C4-2B (cell line): ENCODE data around the gene RPSA.

ENCODE experiments used
- ZFX ChIP-seq: fragments of 450-650 bp; IDR thresholded peaks from 2 replicates; pipeline ENCODE4 v1.6.1; 2017
- TF ChIP-seq, protein P1 (sequence below): fragments of 450-650 bp; conservative IDR thresholded peaks from 2 replicates; pipeline ENCODE4 v1.5.1; 2017; ENCODE audit warnings: mild to moderate bottlenecking

DNA sequence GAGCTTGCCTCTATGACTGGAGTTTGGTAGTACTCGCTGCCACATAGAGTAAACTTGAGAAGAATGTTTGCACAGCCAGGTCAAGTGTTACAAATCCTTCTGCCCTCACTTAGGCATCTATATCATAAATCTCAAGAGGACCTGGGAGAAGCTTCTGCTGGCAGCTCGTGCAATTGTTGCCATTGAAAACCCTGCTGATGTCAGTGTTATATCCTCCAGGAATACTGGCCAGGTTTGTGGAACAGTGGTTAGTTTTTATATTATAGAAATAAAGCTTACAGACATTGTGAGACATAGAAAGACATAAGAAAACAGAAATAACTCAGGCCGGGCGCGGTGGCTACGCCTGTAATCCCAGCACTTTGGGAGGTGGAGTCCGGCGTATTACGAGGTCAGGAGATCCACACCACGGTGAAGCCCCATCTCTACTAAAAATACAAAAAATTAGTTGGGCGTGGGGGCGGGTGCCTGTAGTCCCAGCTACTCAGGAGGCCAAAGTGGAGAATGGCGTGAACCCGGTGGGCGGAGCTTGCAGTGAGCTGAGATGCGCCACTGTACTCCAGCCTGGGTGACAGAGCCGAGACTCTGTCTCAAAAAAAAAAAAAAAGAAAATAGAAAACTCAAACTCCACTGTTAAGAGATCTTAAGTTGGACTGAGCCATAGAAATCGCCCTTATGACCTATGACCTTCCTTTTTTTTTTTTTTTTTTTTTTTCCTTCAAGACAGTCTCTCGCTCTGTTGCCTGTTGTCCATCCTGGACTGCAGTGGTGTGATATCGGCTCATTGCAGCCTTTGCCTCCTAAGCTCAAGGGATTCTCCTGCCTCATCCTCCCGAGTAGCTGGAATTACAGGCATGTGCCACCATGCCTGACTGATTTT, 2.2 kb downstream of the RPSA start:
- TF ChIP-seq, protein P1, sequence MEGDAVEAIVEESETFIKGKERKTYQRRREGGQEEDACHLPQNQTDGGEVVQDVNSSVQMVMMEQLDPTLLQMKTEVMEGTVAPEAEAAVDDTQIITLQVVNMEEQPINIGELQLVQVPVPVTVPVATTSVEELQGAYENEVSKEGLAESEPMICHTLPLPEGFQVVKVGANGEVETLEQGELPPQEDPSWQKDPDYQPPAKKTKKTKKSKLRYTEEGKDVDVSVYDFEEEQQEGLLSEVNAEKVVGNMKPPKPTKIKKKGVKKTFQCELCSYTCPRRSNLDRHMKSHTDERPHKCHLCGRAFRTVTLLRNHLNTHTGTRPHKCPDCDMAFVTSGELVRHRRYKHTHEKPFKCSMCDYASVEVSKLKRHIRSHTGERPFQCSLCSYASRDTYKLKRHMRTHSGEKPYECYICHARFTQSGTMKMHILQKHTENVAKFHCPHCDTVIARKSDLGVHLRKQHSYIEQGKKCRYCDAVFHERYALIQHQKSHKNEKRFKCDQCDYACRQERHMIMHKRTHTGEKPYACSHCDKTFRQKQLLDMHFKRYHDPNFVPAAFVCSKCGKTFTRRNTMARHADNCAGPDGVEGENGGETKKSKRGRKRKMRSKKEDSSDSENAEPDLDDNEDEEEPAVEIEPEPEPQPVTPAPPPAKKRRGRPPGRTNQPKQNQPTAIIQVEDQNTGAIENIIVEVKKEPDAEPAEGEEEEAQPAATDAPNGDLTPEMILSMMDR: no peak
- TF ChIP-seq ZFX: no peak
